Measurements from ENCODE around the gene PFN3.
"Not testable (repeated sequence)": the region's sequence is repeated elsewhere in the genome, so short reads cannot be mapped to it uniquely, and the experiment has no call there.

Gene PFN3

GRCh38 chr5:177377851-177378776 is 22.3 kb downstream of the PFN3 start:
- ATAC-seq: no peak
- DNase-seq (ENCODE audit: low spot score in 2 of 2): no peak
- Mint-ChIP-seq H3K36me3 (peaks cover 14% of the 10 kb centered on the region), H3K9me3 (no peaks in the 10 kb centered on the region), H3K4me1 (peaks cover 35% of the 10 kb centered on the region), H3K4me3 (no peak overlapping the region), H3K27ac (peak overlapping the region; percentile 64)

DNA sequence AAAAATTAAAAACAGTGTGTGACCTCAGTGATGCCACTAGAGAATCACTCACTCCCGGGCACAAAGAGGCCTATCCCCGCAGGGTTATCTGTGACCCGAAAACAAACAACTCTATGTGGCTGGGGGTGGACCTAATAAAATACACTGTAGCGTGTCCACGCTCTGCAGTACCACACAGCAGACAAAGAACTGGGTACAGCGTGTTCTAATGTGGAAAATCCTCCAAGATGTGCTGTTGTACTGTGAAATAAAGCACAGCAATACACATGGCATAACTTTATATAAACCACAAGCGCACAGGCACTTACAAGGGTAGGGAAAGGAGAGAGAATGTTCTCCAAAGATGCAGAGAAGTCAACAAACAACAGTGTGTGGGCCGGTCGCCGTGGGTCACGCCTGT is 24.4 kb downstream of the PFN3 start:
- ATAC-seq (no peak), DNase-seq (ENCODE audit: low spot score in 2 of 2) (no peak)
- Mint-ChIP-seq H3K4me1 (peaks cover 48% of the 10 kb centered on the region), H3K4me3 (no peak overlapping the region), H3K27ac (peak overlapping the region; percentile 64), H3K9me3 (no peaks in the 10 kb centered on the region), H3K36me3 (peaks cover 34% of the 10 kb centered on the region)

DNA sequence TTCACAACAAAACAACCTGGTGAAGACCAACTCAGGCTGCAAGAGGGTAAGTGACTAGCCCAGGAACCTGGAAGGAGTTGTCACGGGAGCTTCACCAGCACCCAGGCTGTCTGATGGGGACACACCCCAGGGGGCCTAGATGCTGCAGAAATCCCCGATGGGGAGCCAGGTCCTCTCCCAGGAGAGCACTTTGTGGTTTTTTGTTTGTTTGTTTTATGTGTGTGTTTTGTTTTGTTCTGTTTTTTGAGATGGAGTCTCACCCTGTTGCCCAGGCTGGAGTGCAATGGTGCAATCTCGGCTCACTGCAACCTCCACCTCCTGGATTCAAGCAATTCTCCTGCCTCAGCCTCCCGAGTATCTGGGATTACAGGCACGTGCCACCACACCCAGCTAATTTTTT is 24.9 kb downstream of the PFN3 start:
- H3K36me3 Mint-ChIP-seq: peaks cover 35% of the 10 kb centered on the region
- H3K9me3 Mint-ChIP-seq; ATAC-seq; H3K4me3 Mint-ChIP-seq; DNase-seq (ENCODE audit: low spot score in 2 of 2): not testable (repeated sequence)
- peak overlapping the region; percentile 64 for H3K27ac Mint-ChIP-seq
- H3K4me1 Mint-ChIP-seq: peaks cover 48% of the 10 kb centered on the region

DNA sequence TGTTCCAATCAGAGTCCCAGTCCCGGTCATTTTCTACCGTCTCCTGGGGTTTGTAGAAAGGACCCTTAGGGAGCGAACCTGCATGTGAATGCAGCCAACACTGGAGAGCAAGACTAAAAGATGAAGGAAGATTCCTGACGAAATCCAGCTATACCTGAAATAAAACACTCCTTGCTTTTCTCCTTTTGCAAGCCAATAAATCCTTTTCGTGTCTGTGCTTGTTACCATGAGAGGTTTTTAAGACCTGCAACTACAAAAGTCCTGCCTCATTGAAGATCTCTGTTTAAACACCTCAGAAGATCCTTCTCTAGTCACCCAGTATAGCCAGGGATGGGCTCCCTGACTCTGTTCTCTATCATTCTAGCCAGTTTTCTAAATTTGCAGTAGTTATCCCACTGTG is 26.2 kb downstream of the PFN3 start:
- peak overlapping the region; percentile 76 for H3K27ac Mint-ChIP-seq
- peaks cover 45% of the 10 kb centered on the region for H3K36me3 Mint-ChIP-seq
- peaks cover 40% of the 10 kb centered on the region for H3K4me1 Mint-ChIP-seq
- no peak overlapping the region for H3K4me3 Mint-ChIP-seq
- no peaks in the 10 kb centered on the region for H3K9me3 Mint-ChIP-seq
- ATAC-seq: no peak
- no peak for DNase-seq (ENCODE audit: low spot score in 2 of 2)

- H3K9me3 Mint-ChIP-seq: no peaks in the 10 kb centered on the region
- H3K27ac Mint-ChIP-seq: peak overlapping the region; percentile 76
- peaks cover 49% of the 10 kb centered on the region for H3K36me3 Mint-ChIP-seq
- no peak for ATAC-seq
- no peak for DNase-seq (ENCODE audit: low spot score in 2 of 2)
- no peak overlapping the region for H3K4me3 Mint-ChIP-seq
- H3K4me1 Mint-ChIP-seq: peaks cover 40% of the 10 kb centered on the region
Measured at GRCh38 chr5:177373806-177374205, 26.7 kb downstream of the PFN3 start.

DNA sequence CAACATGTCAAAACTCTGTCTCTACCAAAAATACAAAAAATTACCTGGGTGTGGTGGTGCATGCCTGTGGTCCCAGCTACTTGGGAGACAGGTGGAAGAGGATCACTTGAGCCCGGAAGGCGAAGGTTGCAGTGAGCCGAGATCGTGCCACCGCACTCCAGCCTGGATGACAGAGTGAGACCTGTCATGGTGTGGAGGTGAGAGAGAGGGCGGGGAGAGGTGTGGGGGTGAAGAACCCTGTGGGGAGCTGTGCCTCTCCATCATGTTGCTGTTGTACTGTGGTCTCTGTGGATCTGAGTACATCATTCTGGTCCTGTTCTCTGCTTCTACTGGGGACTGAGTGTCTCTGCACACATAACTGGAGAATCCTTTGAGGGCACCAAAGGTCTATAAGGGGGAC is 27.6 kb downstream of the PFN3 start:
- peaks cover 48% of the 10 kb centered on the region for H3K4me1 Mint-ChIP-seq
- DNase-seq (ENCODE audit: low spot score in 2 of 2) (no peak), ATAC-seq (peak; percentile 84)
- H3K9me3 Mint-ChIP-seq: no peaks in the 10 kb centered on the region
- H3K27ac Mint-ChIP-seq: peak overlapping the region; percentile 72
- peaks cover 58% of the 10 kb centered on the region for H3K36me3 Mint-ChIP-seq
- H3K4me3 Mint-ChIP-seq: peak overlapping the region; percentile 64

GRCh38 chr5:177372034-177372896 is 28.2 kb downstream of the PFN3 start:
- DNase-seq (ENCODE audit: low spot score in 2 of 2) (no peak), ATAC-seq (peak; percentile 62)
- peaks cover 60% of the 10 kb centered on the region for H3K36me3 Mint-ChIP-seq
- H3K4me3 Mint-ChIP-seq: peak overlapping the region; percentile 64
- no peaks in the 10 kb centered on the region for H3K9me3 Mint-ChIP-seq
- H3K4me1 Mint-ChIP-seq: peaks cover 48% of the 10 kb centered on the region
- peak overlapping the region; percentile 72 for H3K27ac Mint-ChIP-seq

- Mint-ChIP-seq H3K9me3 (no peaks in the 10 kb centered on the region), H3K36me3 (peaks cover 66% of the 10 kb centered on the region), H3K4me3 (peak overlapping the region; percentile 64), H3K27ac (peak overlapping the region; percentile 72), H3K4me1 (peaks cover 54% of the 10 kb centered on the region)
- DNase-seq (ENCODE audit: low spot score in 2 of 2): no peak
- no peak for ATAC-seq
Measured at GRCh38 chr5:177371120-177372033, 29.1 kb downstream of the PFN3 start.

DNA sequence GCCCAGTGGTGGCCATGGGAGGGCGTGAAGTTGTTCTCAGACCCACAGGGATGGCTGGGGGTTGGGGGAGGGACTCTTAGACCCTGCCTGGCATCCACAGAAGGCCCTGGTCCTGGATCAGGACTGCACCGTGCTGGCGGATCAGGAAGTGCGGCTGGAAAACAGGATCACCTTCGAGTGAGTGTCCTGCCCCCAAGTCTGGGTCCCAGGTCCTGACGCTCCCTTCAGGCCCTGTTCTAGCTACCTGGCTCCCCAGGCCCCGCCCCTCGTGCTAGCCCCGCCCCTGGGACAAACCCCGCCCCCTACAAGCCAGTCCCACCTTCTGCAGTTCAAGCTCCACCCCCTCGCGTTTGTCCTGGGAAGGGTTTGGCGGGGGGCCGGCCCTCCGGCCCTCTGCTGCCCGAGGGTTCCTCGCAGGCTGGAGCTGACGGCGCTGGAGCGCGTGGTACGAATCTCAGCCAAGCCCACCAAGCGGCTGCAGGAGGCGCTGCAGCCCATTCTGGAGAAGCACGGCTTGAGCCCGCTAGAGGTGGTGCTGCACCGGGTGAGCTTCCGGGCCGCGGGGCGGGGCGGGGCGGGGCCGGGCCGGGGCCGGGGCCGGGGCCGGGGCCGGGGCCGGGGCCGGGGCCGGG is 29.9 kb downstream of the PFN3 start:
- H3K27ac Mint-ChIP-seq: no peak overlapping the region
- H3K9me3 Mint-ChIP-seq: no peaks in the 10 kb centered on the region
- ATAC-seq (peak; percentile 80), DNase-seq (ENCODE audit: low spot score in 2 of 2) (peak; percentile 41 to 68)
- H3K36me3 Mint-ChIP-seq: peaks cover 73% of the 10 kb centered on the region
- peak overlapping the region; percentile 64 for H3K4me3 Mint-ChIP-seq
- peaks cover 62% of the 10 kb centered on the region for H3K4me1 Mint-ChIP-seq

GRCh38 chr5:177369645-177370440 is 30.6 kb downstream of the PFN3 start:
- Mint-ChIP-seq H3K4me1 (peaks cover 65% of the 10 kb centered on the region), H3K4me3 (no peak overlapping the region), H3K9me3 (no peaks in the 10 kb centered on the region), H3K36me3 (peaks cover 78% of the 10 kb centered on the region), H3K27ac (peak overlapping the region; percentile 81)
- ATAC-seq (no peak), DNase-seq (ENCODE audit: low spot score in 2 of 2) (no peak)

- Mint-ChIP-seq H3K4me1 (peaks cover 69% of the 10 kb centered on the region), H3K27ac (peak overlapping the region; percentile 81), H3K4me3 (no peak overlapping the region), H3K36me3 (peaks cover 84% of the 10 kb centered on the region), H3K9me3 (no peaks in the 10 kb centered on the region)
- ATAC-seq: no peak
- DNase-seq (ENCODE audit: low spot score in 2 of 2): no peak
Measured at GRCh38 chr5:177368869-177369644, 31.4 kb downstream of the PFN3 start.

DNA sequence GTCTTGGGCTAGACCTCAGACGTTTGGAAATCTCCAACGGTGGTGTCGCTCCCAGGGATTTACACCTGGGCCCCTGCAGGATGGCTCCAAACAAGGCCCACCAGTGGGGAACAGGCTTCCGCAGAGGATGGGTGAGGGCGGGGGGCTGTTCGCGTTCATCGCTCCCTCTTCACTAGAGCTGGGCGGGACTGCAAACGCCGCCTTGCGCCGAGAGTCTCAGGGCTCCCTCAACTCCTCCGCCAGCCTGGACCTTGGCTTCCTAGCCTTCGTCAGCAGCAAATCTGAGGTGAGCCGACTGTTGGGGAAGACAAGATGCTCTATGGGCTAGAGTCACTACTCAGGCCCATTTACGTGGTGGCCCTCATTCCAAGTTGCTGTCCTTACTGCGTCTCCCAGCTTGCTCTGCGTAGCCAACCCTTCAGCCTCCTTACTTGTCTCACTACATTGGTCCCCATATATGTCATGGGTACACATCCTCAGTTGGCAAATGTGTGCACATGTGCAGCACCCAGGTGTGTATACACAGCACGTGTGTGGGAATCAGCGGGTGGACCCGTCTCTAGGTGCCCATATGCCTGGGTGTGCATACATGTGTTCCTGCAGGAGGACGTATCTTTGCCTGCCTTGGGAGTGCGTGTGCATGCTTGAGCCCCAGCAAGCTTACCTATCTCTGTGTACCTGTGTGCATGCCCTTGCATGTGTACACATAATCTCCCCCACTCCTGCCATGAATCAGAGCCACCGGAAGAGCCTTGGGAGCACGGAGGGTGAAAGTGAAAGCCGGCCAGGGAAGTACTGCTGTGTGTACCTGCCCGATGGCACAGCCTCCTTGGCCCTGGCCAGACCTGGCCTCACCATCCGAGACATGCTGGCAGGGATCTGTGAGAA is 32.2 kb downstream of the PFN3 start:
- Mint-ChIP-seq H3K27ac (peak overlapping the region; percentile 81), H3K36me3 (peaks cover 87% of the 10 kb centered on the region), H3K9me3 (no peaks in the 10 kb centered on the region), H3K4me1 (peaks cover 67% of the 10 kb centered on the region), H3K4me3 (no peak overlapping the region)
- ATAC-seq (no peak), DNase-seq (ENCODE audit: low spot score in 2 of 2) (no peak)
